HepG2 (cell line): ENCODE results near the gene COPE. TPM values are rescaled to one million over a fixed set of nuclear protein-coding genes. Genes with fewer than 3 reads are reported as not detected.

Experiments
- ATAC-seq: fragments of 200-7000 bp; cut with Tn5 transposase; 3 replicates; pipeline ENCODE4 v1.9.1; 2020; ENCODE audit warnings: mild to moderate bottlenecking, moderate library complexity
- BruUV-seq: library from RNA; stranded (reverse); fragments of 400-500 nt; replicated peaks from 2 replicates; lab custom pipeline; 2021; lab: Mats Ljungman, UMichigan
- CTCF ChIA-PET: fragments of 300-600 bp; formaldehyde crosslinking; extraction: SDS; loops from one replicate; lab custom pipeline; 2021; ENCODE audit warnings: low total read pairs, inconsistent platforms, low intra/inter-chr PET ratio; lab: Yijun Ruan, JAX
- POLR2A ChIA-PET: fragments of 350-600 bp; sonication (Branson Sonifier 250); formaldehyde crosslinking; loops from one replicate; lab custom pipeline; 2020; ENCODE audit warnings: antibody characterized with exemption, inconsistent platforms; lab: Yijun Ruan, JAX
- DNase-seq: peaks from one replicate; pipeline ENCODE4 v3.0.0-alpha.2; 2015; ENCODE audit warnings: low spot score
- FAIRE-seq: peaks from 3 replicates; lab custom pipeline; 2011; peaks lifted over from hg19 to GRCh38; lab: Jason Lieb, UNC
- H2AFZ ChIP-seq: one replicate; pipeline ENCODE4 v1.6.1; 2011; ENCODE audit warnings: low read length, inconsistent platforms
- H3K27ac ChIP-seq: fragments of 300-600 bp; 3 replicates; pipeline ENCODE4 v1.8.0; 2011; ENCODE audit warnings: mixed run types, mild to moderate bottlenecking, mixed read lengths, low read length, inconsistent platforms; ENCODE audit not compliant: insufficient read depth; ENCODE audit errors: extremely low read length
- H3K27me3 ChIP-seq, 2 experiments: fragments of 200-600 bp in 1 of 2; 2 replicates in 1 of 2; 3 replicates in 1 of 2; pipeline versions ENCODE4 v1.6.0 to v1.8.0; 2011; ENCODE audit warnings: low read length in 2 of 2, mild to moderate bottlenecking in 2 of 2, moderate library complexity in 2 of 2, inconsistent platforms in 1 of 2; ENCODE audit not compliant: insufficient read depth in 2 of 2, control insufficient read depth in 1 of 2
- H3K36me3 ChIP-seq, 2 experiments: fragments of 200-600 bp in 1 of 2; replicated peaks in 1 of 2; 2 replicates in 1 of 2; 3 replicates in 1 of 2; pipeline versions ENCODE4 v1.5.1 to v1.8.0; 2011; ENCODE audit warnings: low read length in 2 of 2, inconsistent platforms in 1 of 2; ENCODE audit not compliant: insufficient read depth in 2 of 2, control insufficient read depth in 1 of 2
- H3K4me1 ChIP-seq: 2 replicates; pipeline ENCODE4 v1.5.1; 2012; ENCODE audit warnings: low read length, inconsistent platforms; ENCODE audit not compliant: insufficient read depth
- H3K4me2 ChIP-seq: 2 replicates; pipeline ENCODE4 v1.6.0; 2011; ENCODE audit warnings: low read depth, low read length, inconsistent platforms
- H3K4me3 ChIP-seq, 3 experiments: fragments of 200-600 bp in 1 of 3; sonication (generic), shearing (Covaris generic) in 1 of 3; replicated peaks in 1 of 3; 2 replicates each; pipeline ENCODE4 v1.5.1; 2011 to 2016; ENCODE audit warnings: low read length in 3 of 3, inconsistent platforms in 2 of 3, low read depth in 2 of 3, mild to moderate bottlenecking in 2 of 3, control low read depth in 1 of 3, mixed read lengths in 1 of 3; ENCODE audit not compliant: insufficient read depth in 1 of 3
- H3K79me2 ChIP-seq: one replicate; pipeline ENCODE4 v1.6.1; 2011; ENCODE audit warnings: low read length, inconsistent platforms; ENCODE audit not compliant: insufficient read depth
- H3K9ac ChIP-seq: 2 replicates; pipeline ENCODE4 v1.6.0; 2011; ENCODE audit warnings: mild to moderate bottlenecking, low read depth, low read length, inconsistent platforms; ENCODE audit not compliant: insufficient read depth
- H3K9me3 ChIP-seq: 2 replicates; pipeline ENCODE4 v1.5.1; 2012; ENCODE audit warnings: mild to moderate bottlenecking, low read length
- H4K20me1 ChIP-seq: 2 replicates; pipeline ENCODE4 v1.6.0; 2011; ENCODE audit warnings: inconsistent platforms, mild to moderate bottlenecking, low read length, moderate library complexity; ENCODE audit not compliant: insufficient read depth
- AGO2 ChIP-seq: fragments of 200-400 bp; formaldehyde crosslinking; optimal IDR thresholded peaks from 2 replicates; pipeline ENCODE3; 2017; ENCODE audit warnings: mild to moderate bottlenecking, low read depth, low read length, moderate library complexity
- HMG20A ChIP-seq: IDR thresholded peaks from 2 replicates; pipeline ENCODE4 v1.6.1; 2016; ENCODE audit warnings: borderline replicate concordance
- ISX ChIP-seq: sonication (generic); formaldehyde crosslinking; conservative IDR thresholded peaks from 2 replicates; pipeline ENCODE4 v1.5.0; 2020; ENCODE audit warnings: missing genetic modification reagents
- POLR2A ChIP-seq, 2 experiments: IDR thresholded peaks; 2 replicates each; pipeline ENCODE4 v1.6.1; 2011; ENCODE audit warnings: low read depth in 2 of 2, low read length in 2 of 2, mild to moderate bottlenecking in 1 of 2, moderate library complexity in 1 of 2; ENCODE audit not compliant: insufficient read depth in 1 of 2
- RBFOX2 ChIP-seq: fragments of 200-400 bp; formaldehyde crosslinking; IDR thresholded peaks from 2 replicates; pipeline ENCODE4 v1.6.1; 2017; ENCODE audit warnings: low read depth, mild to moderate bottlenecking, low read length
- SRSF4 ChIP-seq: fragments of 200-400 bp; formaldehyde crosslinking; IDR thresholded peaks from one replicate; pipeline ENCODE4 v1.6.1; 2018; ENCODE audit warnings: mild to moderate bottlenecking, low read depth, low read length, moderate library complexity; ENCODE audit not compliant: poor library complexity, severe bottlenecking
- WGBS: methylation state at CpG from one replicate; pipeline ENCODE4 v1.1.6; 2017; ENCODE audit warnings: low lambda C conversion rate; 5-methylcytosine and 5-hydroxymethylcytosine counted together
- in situ Hi-C: cut with HindIII; loops from 2 replicates; pipeline ENCODE4 v1.10.0; 2017; ENCODE audit warnings: low pct_unique_long_range_greater_than_20kb; ENCODE audit not compliant: extremely low pct_ligation_motif_present
- intact Hi-C: fragments of 100-400 bp; cut with micrococcal nuclease; formaldehyde crosslinking; loops from one replicate; pipeline ENCODE4 v1.10.0; 2022; ENCODE audit not compliant: unreplicated experiment
- polyA plus RNA-seq, 8 experiments: library from polyadenylated mRNA; depleted of rRNA in 3 of 8; stranded (reverse) in 7 of 8; unstranded in 1 of 8; fragments of >200 nt; fragmentation: Illumina TruSeq in 4 of 8; extraction: Trizol in 4 of 8; gene quantifications; 2 replicates each; pipeline versions ENCODE4 v1.2.1 to v1.2.3, GENCODE V29; 2011 to 2016; ENCODE audit warnings: low read depth in 4 of 8, missing spikeins in 1 of 8, mixed read lengths in 1 of 8; ENCODE audit not compliant: insufficient read depth in 1 of 8
- total RNA-seq, 5 experiments: library from RNA; depleted of rRNA; stranded (reverse); fragments of >200 nt; fragmentation: Illumina TruSeq; extraction: Trizol; gene quantifications; 2 replicates each; pipeline ENCODE4 v1.2.3, GENCODE V29; 2016; ENCODE audit warnings: low read depth in 1 of 5
- TF ChIP-seq, protein P1 (sequence below): IDR thresholded peaks from 2 replicates; pipeline ENCODE4 v1.6.1; 2016; ENCODE audit warnings: missing compliant biosample characterization, missing genetic modification reagents, borderline replicate concordance

Gene COPE
- total and polyA plus RNA-seq, 2 of the 13 experiments (the other 11 are each of a cell fraction or from before 2014, with no cell fraction given) = 189 to 205 TPM

DNA sequence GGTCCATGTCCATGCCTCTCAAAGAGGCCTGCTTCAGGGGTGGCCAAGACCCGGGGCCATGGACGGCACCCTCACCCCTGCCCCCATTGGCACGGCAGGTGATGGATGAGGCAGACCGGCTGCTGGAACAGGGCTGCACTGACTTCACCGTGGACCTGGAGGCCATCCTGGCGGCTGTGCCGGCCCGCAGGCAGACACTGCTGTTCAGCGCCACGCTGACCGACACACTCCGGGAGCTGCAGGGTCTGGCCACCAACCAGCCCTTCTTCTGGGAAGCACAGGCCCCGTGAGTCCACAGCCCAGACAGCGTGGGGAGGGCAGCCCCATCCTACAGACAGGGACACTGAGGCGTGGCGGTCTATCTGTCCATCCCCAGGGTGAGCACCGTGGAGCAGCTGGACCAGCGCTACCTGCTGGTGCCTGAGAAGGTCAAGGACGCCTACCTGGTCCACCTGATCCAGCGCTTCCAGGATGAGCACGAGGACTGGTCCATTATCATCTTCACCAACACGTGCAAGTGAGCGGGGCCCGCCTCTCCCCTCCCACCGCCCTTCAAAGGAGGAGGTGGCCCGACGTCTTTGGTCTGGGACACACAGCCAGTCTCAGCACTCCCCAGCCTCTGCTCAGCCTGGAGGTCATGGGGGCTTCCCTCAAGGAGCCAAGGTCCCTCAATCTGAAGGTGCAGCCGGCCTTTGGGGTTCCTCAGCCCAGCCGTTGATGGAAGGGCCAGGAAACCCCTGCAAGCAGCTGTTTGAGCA, 3.2 kb upstream of the COPE start:
- no TSS peak for BruUV-seq
- in situ Hi-C loops = loop anchor here (10.0 kb wide), 1 partner anchor 62 kb away; no protein-coding TSS in a partner anchor
- Histone ChIP-seq H3K9ac (no peak overlapping the region), H3K36me3 (peaks cover 18 to 35% of the 10 kb centered on the region in 2 experiments), H3K79me2 (peaks cover 28% of the 10 kb centered on the region), H3K27me3 (no peaks in the 10 kb centered on the region; a peak in 1 of 5 replicates), H3K4me3 (no peak overlapping the region), H3K4me2 (no peak overlapping the region), H2AFZ (no peak overlapping the region), H3K9me3 (no peaks in the 10 kb centered on the region), H3K4me1 (peaks cover 18% of the 10 kb centered on the region), H3K27ac (no peak overlapping the region), H4K20me1 (peaks cover 17% of the 10 kb centered on the region; the same call in 1 of the 2 replicates)
- ATAC-seq = no peak
- no peak for DNase-seq
- POLR2A ChIA-PET = no interaction called here
- WGBS = 93% methylated on average over 6 of the region's 29 CpGs
- intact Hi-C loops = no loop called here
- TF ChIP-seq SRSF4 (no peak), ISX (CRISPR knock-in tag) (no peak), RBFOX2 (peak; percentile 61; the same call in 1 of the 2 replicates), POLR2A (IDR thresholded peaks at IDR 0.05; ENCODE audit: insufficient read depth in 1 of 2, low read depth in 2 of 2, low read length in 2 of 2) (0 out of 4 replicates have a peak, but pooled peaks of 1 of the 2 experiments have one; percentile 29), AGO2 (peak; percentile 65), HMG20A (no peak)
- TF ChIP-seq, protein P1, sequence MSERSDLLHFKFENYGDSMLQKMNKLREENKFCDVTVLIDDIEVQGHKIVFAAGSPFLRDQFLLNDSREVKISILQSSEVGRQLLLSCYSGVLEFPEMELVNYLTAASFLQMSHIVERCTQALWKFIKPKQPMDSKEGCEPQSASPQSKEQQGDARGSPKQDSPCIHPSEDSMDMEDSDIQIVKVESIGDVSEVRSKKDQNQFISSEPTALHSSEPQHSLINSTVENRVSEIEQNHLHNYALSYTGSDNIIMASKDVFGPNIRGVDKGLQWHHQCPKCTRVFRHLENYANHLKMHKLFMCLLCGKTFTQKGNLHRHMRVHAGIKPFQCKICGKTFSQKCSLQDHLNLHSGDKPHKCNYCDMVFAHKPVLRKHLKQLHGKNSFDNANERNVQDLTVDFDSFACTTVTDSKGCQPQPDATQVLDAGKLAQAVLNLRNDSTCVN (CRISPR knock-in tag) = no peak
- FAIRE-seq = no peak
- CTCF ChIA-PET = no interaction called here
